ENCODE data around the gene SLC17A9.

GRCh38 chr20:62955519-62956386 is 3.2 kb downstream of the SLC17A9 start:
- no peak for TF ChIP-seq CTCF (conservative IDR thresholded peaks at IDR 0.05; ENCODE audit: low read depth in 2 of 2)
- TF ChIP-seq EZH2phosphoT487 (IDR thresholded peaks at IDR 0.05; ENCODE audit: unreplicated experiment), result no peak
- no peak for TF ChIP-seq EZH2 (IDR thresholded peaks at IDR 0.05; ENCODE audit: low read depth, unreplicated experiment)
- TF ChIP-seq POLR2AphosphoS5 (IDR thresholded peaks at IDR 0.05; ENCODE audit: low read depth), result no peak
- no peak for TF ChIP-seq CREB1 (CRISPR knock-in tag; IDR thresholded peaks at IDR 0.05; ENCODE audit: low read depth)
- TF ChIP-seq ETS1 (IDR thresholded peaks at IDR 0.05), result no peak
- TF ChIP-seq JUNB (IDR thresholded peaks at IDR 0.05; ENCODE audit: unreplicated experiment), result no peak
- TF ChIP-seq NANOG (IDR thresholded peaks at IDR 0.05; ENCODE audit: borderline replicate concordance), result no peak
- TF ChIP-seq REST (IDR thresholded peaks at IDR 0.05; ENCODE audit: unreplicated experiment), result no peak
- no peak for TF ChIP-seq ZNF331 (CRISPR knock-in tag; IDR thresholded peaks at IDR 0.05; ENCODE audit: low read depth)
- TF ChIP-seq STAT1 (IDR thresholded peaks at IDR 0.05; ENCODE audit: unreplicated experiment), result no peak
- TF ChIP-seq ZNF462 (CRISPR knock-in tag; IDR thresholded peaks at IDR 0.05), result no peak
- no peak for TF ChIP-seq ZNF114 (CRISPR knock-in tag; IDR thresholded peaks at IDR 0.05)
